Neural progenitor cell (in vitro differentiated cells): ENCODE results near the gene ZGPAT.

Experiments used
- CTCF ChIP-seq: fragments of 200-600 bp; sonication (generic); IDR thresholded peaks from 2 replicates; pipeline ENCODE4 v1.5.1; 2017; ENCODE audit warnings: antibody characterized with exemption, mild to moderate bottlenecking
- EZH2 ChIP-seq: fragments of 200-600 bp; sonication (generic); IDR thresholded peaks from 2 replicates; pipeline ENCODE4 v1.6.1; 2017; ENCODE audit warnings: antibody characterized with exemption, mild to moderate bottlenecking, moderate library complexity
- EZH2phosphoT487 ChIP-seq: fragments of 200-600 bp; sonication (generic); IDR thresholded peaks from 2 replicates; pipeline ENCODE4 v1.6.1; 2017; ENCODE audit warnings: antibody characterized with exemption

- TF ChIP-seq CTCF: no peak
- no peak for TF ChIP-seq EZH2phosphoT487
- TF ChIP-seq EZH2: no peak
Measured at GRCh38 chr20:63712191-63712590, 4.4 kb downstream of the ZGPAT start.
